Loucy (cell line): ENCODE data around the gene GHRHR.

Source experiments
- H2AFZ ChIP-seq: fragments of 200-600 bp; sonication (generic); 2 replicates; pipeline ENCODE4 v1.6.0; 2016; ENCODE audit warnings: antibody characterized with exemption, mild to moderate bottlenecking, low read length, moderate library complexity
- H3F3A ChIP-seq: fragments of 200-600 bp; 2 replicates; pipeline ENCODE4 v1.6.0; 2016; ENCODE audit warnings: antibody characterized with exemption, low read depth, mild to moderate bottlenecking
- H3K27me3 ChIP-seq: fragments of 200-600 bp; sonication (generic); 2 replicates; pipeline ENCODE4 v1.6.1; 2014; ENCODE audit warnings: low read length, mild to moderate bottlenecking; ENCODE audit not compliant: insufficient read depth, poor library complexity, severe bottlenecking
- H3K36me3 ChIP-seq: fragments of 200-600 bp; sonication (generic); 2 replicates; pipeline ENCODE4 v1.6.1; 2016; ENCODE audit warnings: low read length; ENCODE audit not compliant: insufficient read depth
- H3K4me1 ChIP-seq: fragments of 200-600 bp; sonication (generic); 2 replicates; pipeline ENCODE4 v1.5.1; 2014; ENCODE audit warnings: low read length, mild to moderate bottlenecking; ENCODE audit not compliant: insufficient read depth, poor library complexity, severe bottlenecking
- H3K4me2 ChIP-seq: fragments of 200-600 bp; sonication (generic); 2 replicates; pipeline ENCODE4 v1.6.0; 2014; ENCODE audit warnings: antibody characterized with exemption, low read length, low read depth, mild to moderate bottlenecking; ENCODE audit not compliant: poor library complexity, severe bottlenecking
- H3K4me3 ChIP-seq: fragments of 200-600 bp; sonication (generic); 2 replicates; pipeline ENCODE4 v1.5.1; 2014; ENCODE audit warnings: low read length, mild to moderate bottlenecking, mixed read lengths; ENCODE audit not compliant: poor library complexity, severe bottlenecking
- H3K79me2 ChIP-seq: fragments of 200-600 bp; sonication (generic); 2 replicates; pipeline ENCODE4 v1.6.1; 2014; ENCODE audit warnings: low read length; ENCODE audit not compliant: insufficient read depth
- H3K9ac ChIP-seq: fragments of 200-600 bp; sonication (generic); 2 replicates; pipeline ENCODE4 v1.6.0; 2014; ENCODE audit warnings: mild to moderate bottlenecking, low read depth, low read length, moderate library complexity; ENCODE audit not compliant: poor library complexity, severe bottlenecking
- H3K9me2 ChIP-seq: fragments of 200-600 bp; sonication (generic); replicated peaks from 2 replicates; pipeline ENCODE4 v1.6.1; 2016; ENCODE audit warnings: low read depth, low read length, mixed read lengths
- H3K9me3 ChIP-seq: fragments of 200-600 bp; sonication (generic); 2 replicates; pipeline ENCODE4 v1.6.1; 2014; ENCODE audit warnings: mild to moderate bottlenecking, antibody characterized with exemption, low read length, low read depth; ENCODE audit not compliant: insufficient read depth
- H4K20me1 ChIP-seq: fragments of 200-600 bp; sonication (generic); 2 replicates; pipeline ENCODE4 v1.6.0; 2014; ENCODE audit warnings: antibody characterized with exemption, low read length, mild to moderate bottlenecking; ENCODE audit not compliant: insufficient read depth, poor library complexity, severe bottlenecking
- CTCF ChIP-seq: fragments of 200-600 bp; sonication (generic); conservative IDR thresholded peaks from 2 replicates; pipeline ENCODE4 v1.5.1; 2014; ENCODE audit warnings: mild to moderate bottlenecking, antibody characterized with exemption, low read length
- EZH2phosphoT487 ChIP-seq: fragments of 200-600 bp; IDR thresholded peaks from 2 replicates; pipeline ENCODE4 v1.6.1; 2018; ENCODE audit warnings: antibody characterized with exemption, mild to moderate bottlenecking, moderate library complexity, borderline replicate concordance

GHRHR gene

GRCh38 chr7:30936650-30937245 is 27.0 kb upstream of the GHRHR start:
- Histone ChIP-seq H3K9me2 (no peaks in the 10 kb centered on the region), H3F3A (no peaks in the 10 kb centered on the region), H3K36me3 (no peaks in the 10 kb centered on the region), H3K4me1 (no peaks in the 10 kb centered on the region), H3K4me2 (no peak overlapping the region), H3K27me3 (no peaks in the 10 kb centered on the region), H4K20me1 (no peaks in the 10 kb centered on the region), H3K9ac (no peak overlapping the region), H3K9me3 (no peaks in the 10 kb centered on the region), H3K4me3 (no peak overlapping the region), H2AFZ (no peak overlapping the region), H3K79me2 (no peaks in the 10 kb centered on the region)
- TF ChIP-seq EZH2phosphoT487 (no peak), CTCF (no peak)

- no peak overlapping the region for H3K4me2 ChIP-seq
- H3K79me2 ChIP-seq: no peaks in the 10 kb centered on the region
- no peaks in the 10 kb centered on the region for H3K27me3 ChIP-seq
- H3K36me3 ChIP-seq: no peaks in the 10 kb centered on the region
- H3K9me2 ChIP-seq: no peaks in the 10 kb centered on the region
- H3K9ac ChIP-seq: no peak overlapping the region
- no peaks in the 10 kb centered on the region for H3K9me3 ChIP-seq
- TF ChIP-seq EZH2phosphoT487 (no peak), CTCF (no peak)
- H3K4me3 ChIP-seq: no peak overlapping the region
- H4K20me1 ChIP-seq: no peaks in the 10 kb centered on the region
- no peaks in the 10 kb centered on the region for H3K4me1 ChIP-seq
- no peaks in the 10 kb centered on the region for H3F3A ChIP-seq
- H2AFZ ChIP-seq: no peak overlapping the region
Observed at GRCh38 chr7:30937416-30937815, 26.3 kb upstream of the GHRHR start.

- H3K27me3 ChIP-seq: no peaks in the 10 kb centered on the region
- TF ChIP-seq CTCF (peak; percentile 85), EZH2phosphoT487 (no peak)
- no peak overlapping the region for H3K4me3 ChIP-seq
- H3K79me2 ChIP-seq: no peaks in the 10 kb centered on the region
- H3K4me2 ChIP-seq: no peak overlapping the region
- H3K9me3 ChIP-seq: no peaks in the 10 kb centered on the region
- no peak overlapping the region for H3K9ac ChIP-seq
- no peaks in the 10 kb centered on the region for H4K20me1 ChIP-seq
- H3K36me3 ChIP-seq: no peaks in the 10 kb centered on the region
- H3K9me2 ChIP-seq: no peaks in the 10 kb centered on the region
- peak overlapping the region; percentile 64; the same call in 1 of the 2 replicates for H2AFZ ChIP-seq
- no peaks in the 10 kb centered on the region for H3K4me1 ChIP-seq
- no peaks in the 10 kb centered on the region for H3F3A ChIP-seq
Observed at GRCh38 chr7:30938435-30939316, 25.1 kb upstream of the GHRHR start.
